K562 (cell line): ENCODE data around the gene SESN2. TPM values are rescaled to one million over a fixed set of nuclear protein-coding genes. Genes with fewer than 3 reads are reported as not detected.

ENCODE experiments used
- ATAC-seq: fragments of 200-7000 bp; cut with Tn5 transposase; 3 replicates; pipeline ENCODE4 v1.9.1; 2020; ENCODE audit warnings: moderate library complexity
- Bru-seq: library from RNA; stranded (reverse); fragments of 400-500 nt; gene quantifications from one replicate; lab custom pipeline; 2021; lab: Mats Ljungman, UMichigan
- BruChase-seq, 2 experiments: library from RNA; stranded (reverse); fragments of 400-500 nt; gene quantifications; one replicate each; lab custom pipeline; 2021; lab: Mats Ljungman, UMichigan
- BruUV-seq: library from RNA; stranded (reverse); fragments of 400-500 nt; replicated peaks from 2 replicates; lab custom pipeline; 2021; lab: Mats Ljungman, UMichigan
- CTCF ChIA-PET: fragments of 300-600 bp; formaldehyde crosslinking; extraction: SDS; loops from one replicate; lab custom pipeline; 2021; ENCODE audit warnings: low intra/inter-chr PET ratio; lab: Yijun Ruan, JAX
- POLR2A ChIA-PET: fragments of 300-600, 350-650 bp; sonication (Branson Sonifier 250); formaldehyde crosslinking; extraction: SDS; loops from one replicate; lab custom pipeline; 2021; ENCODE audit warnings: antibody characterized with exemption, inconsistent platforms; lab: Yijun Ruan, JAX
- DNase-seq, 4 experiments: peaks; one replicate each; pipeline versions ENCODE4 v3.0.0 to v3.0.0-alpha.2; 2011 to 2018; ENCODE audit warnings: low spot score in 3 of 4, mixed read lengths in 3 of 4; ENCODE audit errors: extremely low read depth in 1 of 4
- FAIRE-seq: peaks from 2 replicates; lab custom pipeline; 2011; peaks lifted over from hg19 to GRCh38; lab: Jason Lieb, UNC
- H2AFZ ChIP-seq: 2 replicates; pipeline ENCODE4 v1.6.0; 2011; ENCODE audit warnings: low read depth, low read length, control low read depth, inconsistent platforms
- H3K27ac ChIP-seq: fragments of 200-600 bp; 3 replicates; pipeline ENCODE4 v1.8.0; 2011; ENCODE audit warnings: low read depth, mild to moderate bottlenecking, control low read depth, inconsistent platforms, low read length, moderate library complexity, mixed read lengths; ENCODE audit errors: extremely low read depth
- H3K27me3 ChIP-seq, 2 experiments: fragments of 300-600 bp in 1 of 2; 2 replicates in 1 of 2; 3 replicates in 1 of 2; pipeline versions ENCODE4 v1.6.0 to v1.8.0; 2011; ENCODE audit warnings: inconsistent platforms in 2 of 2, low read length in 2 of 2, mild to moderate bottlenecking in 1 of 2, mixed read lengths in 1 of 2, moderate library complexity in 1 of 2; ENCODE audit not compliant: control insufficient read depth in 2 of 2, insufficient read depth in 2 of 2
- H3K36me3 ChIP-seq: fragments of 300-600 bp; 3 replicates; pipeline ENCODE4 v1.8.0; 2011; ENCODE audit warnings: mild to moderate bottlenecking, low read length, inconsistent platforms; ENCODE audit not compliant: control insufficient read depth, insufficient read depth
- H3K4me1 ChIP-seq, 2 experiments: fragments of 200-600 bp in 1 of 2; replicated peaks in 1 of 2; 2 replicates in 1 of 2; 3 replicates in 1 of 2; pipeline versions ENCODE4 v1.5.1 to v1.8.0; 2011; ENCODE audit warnings: inconsistent platforms in 2 of 2, low read length in 2 of 2, mild to moderate bottlenecking in 1 of 2, mixed read lengths in 1 of 2, moderate library complexity in 1 of 2; ENCODE audit not compliant: control insufficient read depth in 2 of 2, insufficient read depth in 2 of 2
- H3K4me2 ChIP-seq: 2 replicates; pipeline ENCODE4 v1.6.1; 2011; ENCODE audit warnings: low read length, control low read depth, inconsistent platforms, mixed read lengths; ENCODE audit not compliant: insufficient read depth
- H3K4me3 ChIP-seq: fragments of 200-600 bp; sonication (generic), shearing (Covaris generic); 2 replicates; pipeline ENCODE4 v1.5.1; 2016; ENCODE audit warnings: control low read depth, inconsistent platforms
- H3K79me2 ChIP-seq: fragments of 200-600 bp; 3 replicates; pipeline ENCODE4 v1.8.0; 2011; ENCODE audit warnings: low read length, inconsistent platforms; ENCODE audit not compliant: control insufficient read depth, insufficient read depth
- H3K9ac ChIP-seq, 2 experiments: 2 replicates each; pipeline versions ENCODE4 v1.6.0 to v1.6.1; 2011; ENCODE audit warnings: low read depth in 2 of 2, low read length in 2 of 2, control low read depth in 1 of 2, inconsistent platforms in 1 of 2, mild to moderate bottlenecking in 1 of 2, mixed read lengths in 1 of 2; ENCODE audit not compliant: insufficient read depth in 1 of 2
- H3K9me1 ChIP-seq: one replicate; pipeline ENCODE4 v1.6.0; 2011; ENCODE audit warnings: inconsistent platforms, mild to moderate bottlenecking, low read length, moderate library complexity; ENCODE audit not compliant: control insufficient read depth, insufficient read depth
- H3K9me3 ChIP-seq: replicated peaks from 2 replicates; pipeline ENCODE4 v1.5.1; 2011; ENCODE audit warnings: low read depth, low read length, inconsistent platforms; ENCODE audit not compliant: control insufficient read depth, insufficient read depth
- H4K20me1 ChIP-seq: replicated peaks from 2 replicates; pipeline ENCODE4 v1.6.1; 2011; ENCODE audit warnings: low read length, inconsistent platforms, mixed read lengths; ENCODE audit not compliant: control insufficient read depth, insufficient read depth
- BHLHE40 ChIP-seq: IDR thresholded peaks from 2 replicates; pipeline ENCODE4 v1.6.1; 2011; ENCODE audit warnings: low read length, improper control_type of control experiment
- BRD9 ChIP-seq: fragments of 450-650 bp; IDR thresholded peaks from 2 replicates; pipeline ENCODE4 v1.6.1; 2018; ENCODE audit warnings: low read depth; ENCODE audit not compliant: partially characterized antibody
- MEF2D ChIP-seq: conservative IDR thresholded peaks from 2 replicates; pipeline ENCODE4 v1.6.1; 2016; ENCODE audit warnings: low read depth, missing genetic modification characterization, missing compliant biosample characterization
- TRIM28 ChIP-seq: fragments of 450-650 bp; IDR thresholded peaks from 2 replicates; pipeline ENCODE4 v1.6.1; 2017
- TSHZ1 ChIP-seq: fragments of 250-450 bp; sonication (Bioruptor Pico); IDR thresholded peaks from 2 replicates; pipeline ENCODE4 v1.4.0; 2020; ENCODE audit warnings: mild to moderate bottlenecking, moderate library complexity
- WHSC1 ChIP-seq: IDR thresholded peaks from one replicate; pipeline ENCODE4 v1.6.1; 2012; ENCODE audit warnings: low read length, control low read depth, inconsistent platforms
- ZKSCAN8 ChIP-seq: fragments of 200-800 bp; sonication (Bioruptor generic); IDR thresholded peaks from 2 replicates; pipeline ENCODE4 v1.6.1; 2016; ENCODE audit warnings: missing genetic modification characterization, missing compliant biosample characterization
- ZNF133 ChIP-seq: fragments of 250-450 bp; sonication (Bioruptor Pico); IDR thresholded peaks from 2 replicates; pipeline ENCODE4 v1.4.0; 2020; ENCODE audit warnings: mild to moderate bottlenecking
- ZNF140 ChIP-seq: fragments of 250-450 bp; sonication (Bioruptor Pico); IDR thresholded peaks from 2 replicates; pipeline ENCODE4 v1.8.0; 2021; ENCODE audit warnings: moderate library complexity, mild to moderate bottlenecking, inconsistent platforms
- ZNF165 ChIP-seq: fragments of 250-450 bp; sonication (Bioruptor Pico); IDR thresholded peaks from 2 replicates; pipeline ENCODE4 v1.4.0; 2020; ENCODE audit warnings: borderline replicate concordance
- ZNF324 ChIP-seq: fragments of 250-450 bp; sonication (Bioruptor Pico); IDR thresholded peaks from 2 replicates; pipeline ENCODE4 v1.4.0; 2020; ENCODE audit warnings: mild to moderate bottlenecking
- ZNF384 ChIP-seq: IDR thresholded peaks from 2 replicates; pipeline ENCODE4 v1.6.1; 2012; ENCODE audit warnings: low read depth, low read length, improper control_type of control experiment
- WGBS: fragments of 100-300 bp; shearing (Covaris generic); methylation state at CpG from one replicate; pipeline ENCODE4 v1.1.6; 2016; ENCODE audit warnings: low coverage, mixed read lengths; ENCODE audit not compliant: insufficient coverage; ENCODE audit errors: missing lambda C conversion rate; 5-methylcytosine and 5-hydroxymethylcytosine counted together
- in situ Hi-C: fragments of 300-500 bp; cut with MboI; formaldehyde crosslinking; loops from 4 replicates; pipeline ENCODE4 v1.15.0; 2018; ENCODE audit warnings: inconsistent platforms, mixed read lengths
- intact Hi-C: fragments of 100-400 bp; cut with micrococcal nuclease; formaldehyde crosslinking; loops from 2 replicates; pipeline ENCODE4 v1.14.2; 2022
- long read RNA-seq, 3 experiments: library from polyadenylated mRNA in 2 of 3; library from RNA in 1 of 3; unstranded in 2 of 3; stranded (forward) in 1 of 3; transcript quantifications; one replicate each; pipeline ENCODE4 v2.0.0, GENCODE V29; 2019 to 2022
- polyA minus RNA-seq, 3 experiments: library from RNA; depleted of rRNA, polyadenylated mRNA; stranded (reverse); fragments of >200 nt; gene quantifications; 2 replicates each; pipeline ENCODE4 v1.2.3, GENCODE V29; 2011
- polyA plus RNA-seq, 8 experiments: library from polyadenylated mRNA; depleted of rRNA in 4 of 8; stranded (reverse) in 5 of 8; unstranded in 3 of 8; fragments of >200 nt; fragmentation: Nextera tagmentation in 2 of 8; fragmentation: Illumina TruSeq in 1 of 8; extraction: Ambion mirVana in 2 of 8; extraction: Trizol in 1 of 8; gene quantifications; 2 replicates each; pipeline versions ENCODE4 v1.2.1 to v1.2.3, GENCODE V29; 2011 to 2014; ENCODE audit warnings: inconsistent platforms in 1 of 8, missing spikeins in 1 of 8
- total RNA-seq, 7 experiments: library from RNA; depleted of rRNA in 6 of 7; stranded (reverse); fragments of >200 nt in 6 of 7; fragmentation: Illumina TruSeq in 2 of 7; extraction: Trizol in 2 of 7; gene quantifications; 2 replicates each; pipeline versions ENCODE4 v1.2.1 to v1.2.3, GENCODE V29; 2011 to 2021; ENCODE audit warnings: low replicate concordance in 1 of 7
- TF ChIP-seq, protein P1 (sequence below): fragments of 450-650 bp; IDR thresholded peaks from 2 replicates; pipeline ENCODE4 v1.6.1; 2016; ENCODE audit warnings: missing biosample characterization, missing genetic modification characterization

Gene SESN2
- 14.6 and 34.6 TPM in 2 replicates for total RNA-seq (2011; cell fraction: chromatin; rRNA removed; ENCODE audit: low replicate concordance)
- total RNA-seq (2011; cell fraction: nucleolus; rRNA removed) = 26.1 and 26.2 TPM in 2 replicates
- total RNA-seq (2011; cell fraction: nucleoplasm; rRNA removed) = 23.4 and 26.2 TPM in 2 replicates
- total RNA-seq (2014; rRNA removed) (54.4 and 55.3 TPM in 2 replicates), total RNA-seq (2014; rRNA removed; fragmentation: Illumina TruSeq; extraction: Trizol) (16.8 and 16.9 TPM in 2 replicates), total RNA-seq (2015; rRNA removed; fragmentation: Illumina TruSeq; extraction: Trizol) (9.4 and 10.0 TPM in 2 replicates), total RNA-seq (2021) (61.1 and 71.3 TPM in 2 replicates), polyA plus RNA-seq (2011; rRNA removed) (15.4 and 34.4 TPM in 2 replicates), polyA plus RNA-seq (2014; fragmentation: Illumina TruSeq; extraction: Trizol) (47.6 and 61.0 TPM in 2 replicates), polyA plus RNA-seq (2014; fragmentation: Nextera tagmentation; extraction: Ambion mirVana) (1 to 10 TPM; 3.7 to 5.4 TPM), polyA plus RNA-seq (2014; rRNA removed) (40.8 and 47.3 TPM in 2 replicates), polyA minus RNA-seq (2011; rRNA and poly(A)+ RNA removed) (13.4 and 14.9 TPM in 2 replicates), Bru-seq, nascent RNA (percentile 92 among the genes with signal in this experiment), BruChase-seq, experiment 1, labeled RNA remaining after a 2-hour chase (percentile 96 among the genes with signal in this experiment), BruChase-seq, experiment 2, labeled RNA remaining after a 6-hour chase (percentile 94 among the genes with signal in this experiment)
- polyA plus RNA-seq (2011; cell fraction: cytosol; rRNA removed) = 28.3 and 29.9 TPM in 2 replicates
- 26.7 and 31.1 TPM in 2 replicates for polyA plus RNA-seq (2011; cell fraction: nucleus; rRNA removed)
- polyA plus RNA-seq (2012) = 24.3 and 118 TPM in 2 replicates
- polyA minus RNA-seq (2011; cell fraction: cytosol; rRNA and poly(A)+ RNA removed) = 15.4 and 28.6 TPM in 2 replicates
- 6.6 and 11.0 TPM in 2 replicates for polyA minus RNA-seq (2011; cell fraction: nucleus; rRNA and poly(A)+ RNA removed)
- long read RNA-seq, experiment 1, transcript SESN2-201 (10 exons, 3,453 nt) = major isoform, 66 of 105 reads
- long read RNA-seq, experiment 1, partial matches to known transcripts = 32 of 105 reads
- long read RNA-seq, experiment 1, other reads (novel, unspliced or antisense) = 7 of 105 reads
- long read RNA-seq, experiment 2, transcript SESN2-201 (10 exons, 3,453 nt) = major isoform, 35 of 51 reads
- long read RNA-seq, experiment 2, partial matches to known transcripts = 14 of 51 reads
- long read RNA-seq, experiment 2, other reads (novel, unspliced or antisense) = 2 of 51 reads
- long read RNA-seq, experiment 3, transcript SESN2-201 (10 exons, 3,453 nt) = major isoform, 10 of 20 reads
- long read RNA-seq, experiment 3, partial matches to known transcripts = 7 of 20 reads
- long read RNA-seq, experiment 3, other reads (novel, unspliced or antisense) = 3 of 20 reads

- FAIRE-seq (peak; percentile 94), ATAC-seq (peak; percentile 92), DNase-seq (peak; percentile 99 to 100 (median 100))
- peaks cover 8% of the 10 kb centered on the region; the same call in 2 of the 3 replicates for H3K36me3 ChIP-seq
- peak within 1 kb of the TSS; percentile 94 for H2AFZ ChIP-seq
- H3K9me3 ChIP-seq = no peaks in the 10 kb centered on the region
- H3K4me1 ChIP-seq = peaks cover 51 to 64% of the 10 kb centered on the region in 2 experiments
- H3K9ac ChIP-seq = peak within 1 kb of the TSS; percentile 93 to 95
- CTCF ChIA-PET = no interaction called here
- WGBS = under 1% methylated on average over 59 of the region's 76 CpGs
- H4K20me1 ChIP-seq = peaks cover 27% of the 10 kb centered on the region
- POLR2A ChIA-PET = interaction anchor here (0.6 to 22.0 kb wide), 23 partner anchors 13 to 1107 kb away, joined by 3 to 547 read pairs (median 4); partner anchors contain the start of genes ATP5IF1, MED18, PHACTR4 and RNU11
- intact Hi-C loops = loop anchor here (1.0 kb wide), 1 partner anchor 10 kb away; no protein-coding TSS in a partner anchor
- peak within 1 kb of the TSS; percentile 96 for H3K4me3 ChIP-seq
- H3K4me2 ChIP-seq = peak within 1 kb of the TSS; percentile 88
- no peaks in the 10 kb centered on the region for H3K27me3 ChIP-seq
- TSS peak; percentile 48 for BruUV-seq
- peaks cover 51% of the 10 kb centered on the region for H3K79me2 ChIP-seq
- H3K27ac ChIP-seq = peak within 1 kb of the TSS; percentile 90
- no peaks in the 10 kb centered on the region for H3K9me1 ChIP-seq
- in situ Hi-C loops = no loop called here
- no peak for TF ChIP-seq ZNF140
- no peak; the same call in 1 of the 2 replicates for TF ChIP-seq ZKSCAN8
- peak; percentile 22; the same call in 1 of the 2 replicates for TF ChIP-seq BHLHE40
- no peak for TF ChIP-seq ZNF165 (CRISPR knock-in tag)
- TF ChIP-seq TSHZ1 = no peak
- no peak for TF ChIP-seq WHSC1
- no peak for TF ChIP-seq BRD9
- TF ChIP-seq TRIM28 = no peak
- 0 out of 2 replicates have a peak, but pooled peaks have one; percentile 31 for TF ChIP-seq ZNF384
- TF ChIP-seq MEF2D (tag) = no peak
- no peak for TF ChIP-seq ZNF324 (CRISPR knock-in tag)
- TF ChIP-seq ZNF133 (CRISPR knock-in tag) = no peak
- TF ChIP-seq, protein P1, sequence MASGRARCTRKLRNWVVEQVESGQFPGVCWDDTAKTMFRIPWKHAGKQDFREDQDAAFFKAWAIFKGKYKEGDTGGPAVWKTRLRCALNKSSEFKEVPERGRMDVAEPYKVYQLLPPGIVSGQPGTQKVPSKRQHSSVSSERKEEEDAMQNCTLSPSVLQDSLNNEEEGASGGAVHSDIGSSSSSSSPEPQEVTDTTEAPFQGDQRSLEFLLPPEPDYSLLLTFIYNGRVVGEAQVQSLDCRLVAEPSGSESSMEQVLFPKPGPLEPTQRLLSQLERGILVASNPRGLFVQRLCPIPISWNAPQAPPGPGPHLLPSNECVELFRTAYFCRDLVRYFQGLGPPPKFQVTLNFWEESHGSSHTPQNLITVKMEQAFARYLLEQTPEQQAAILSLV (tag) = peak; percentile 87
These were observed at the start of gene SESN2 for GRCh38 chr1:28259252-28259933. Gene SESN2, plus strand, starts transcription at chr1:28259518. Its CDS starts 330 bp downstream, at chr1:28259848.
